ENCODE data around the gene IGFL2.

DNA sequence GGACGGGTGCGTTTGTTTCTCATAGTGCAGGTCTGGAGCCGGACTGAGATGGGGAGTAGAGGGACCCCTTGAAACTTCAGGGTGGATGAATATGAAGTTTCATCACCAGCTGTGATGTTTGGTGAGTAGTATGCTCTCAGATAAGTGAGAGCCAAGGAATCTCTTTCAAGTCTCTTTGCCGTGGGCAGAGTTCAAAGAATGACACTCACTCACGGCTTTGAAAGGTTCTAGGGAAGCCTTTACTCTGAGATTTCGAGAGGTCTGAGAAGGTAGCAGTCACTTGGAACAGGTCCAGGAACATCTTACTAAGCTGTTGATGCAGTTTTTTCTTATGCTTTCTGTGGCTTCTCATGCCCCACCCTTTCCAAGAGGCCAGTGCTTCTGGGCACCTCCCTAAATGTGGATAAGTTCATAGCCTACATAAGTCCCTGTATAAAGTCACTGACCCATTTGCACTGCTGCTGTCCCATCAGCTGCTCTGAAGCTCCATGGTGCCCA is at the start of gene IGFL2:
- TF ChIP-seq, protein P1, sequence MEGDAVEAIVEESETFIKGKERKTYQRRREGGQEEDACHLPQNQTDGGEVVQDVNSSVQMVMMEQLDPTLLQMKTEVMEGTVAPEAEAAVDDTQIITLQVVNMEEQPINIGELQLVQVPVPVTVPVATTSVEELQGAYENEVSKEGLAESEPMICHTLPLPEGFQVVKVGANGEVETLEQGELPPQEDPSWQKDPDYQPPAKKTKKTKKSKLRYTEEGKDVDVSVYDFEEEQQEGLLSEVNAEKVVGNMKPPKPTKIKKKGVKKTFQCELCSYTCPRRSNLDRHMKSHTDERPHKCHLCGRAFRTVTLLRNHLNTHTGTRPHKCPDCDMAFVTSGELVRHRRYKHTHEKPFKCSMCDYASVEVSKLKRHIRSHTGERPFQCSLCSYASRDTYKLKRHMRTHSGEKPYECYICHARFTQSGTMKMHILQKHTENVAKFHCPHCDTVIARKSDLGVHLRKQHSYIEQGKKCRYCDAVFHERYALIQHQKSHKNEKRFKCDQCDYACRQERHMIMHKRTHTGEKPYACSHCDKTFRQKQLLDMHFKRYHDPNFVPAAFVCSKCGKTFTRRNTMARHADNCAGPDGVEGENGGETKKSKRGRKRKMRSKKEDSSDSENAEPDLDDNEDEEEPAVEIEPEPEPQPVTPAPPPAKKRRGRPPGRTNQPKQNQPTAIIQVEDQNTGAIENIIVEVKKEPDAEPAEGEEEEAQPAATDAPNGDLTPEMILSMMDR (IDR thresholded peaks at IDR 0.05 in 2 of 3, conservative IDR thresholded peaks at IDR 0.05 in 1 of 3; ENCODE audit: control insufficient read depth in 2 of 3, extremely low read depth in 1 of 3, insufficient read depth in 1 of 3, low read depth in 3 of 3, low read length in 3 of 3), result no peak
- TF ChIP-seq BMI1 (IDR thresholded peaks at IDR 0.05; ENCODE audit: borderline replicate concordance) (no peak), RCOR1 (conservative IDR thresholded peaks at IDR 0.05; ENCODE audit: low read depth, low read length) (no peak), FOXM1 (IDR thresholded peaks at IDR 0.05; ENCODE audit: low read depth, low read length) (no peak)
